ENCODE measurements around the gene SLX1B. TPM values are rescaled to one million over a fixed set of nuclear protein-coding genes. Genes with fewer than 3 reads are reported as not detected.
"Not testable (repeated sequence)": the region's sequence is repeated elsewhere in the genome, so short reads cannot be mapped to it uniquely, and the experiment has no call there.

SLX1B gene
- total RNA-seq, 1 donor from 2014 or later = 31.7 TPM

- intact Hi-C loops (cut with DNase I); H3K36me3 ChIP-seq; H3K9me3 ChIP-seq; H3K4me3 ChIP-seq; DNase-seq; H3K27ac ChIP-seq; H3K4me1 ChIP-seq; H3K27me3 ChIP-seq (ENCODE audit: low read depth): not testable (repeated sequence)
- ATAC-seq = peak in 1 of 2 donors; percentile 7
Observed at GRCh38 chr16:29472065-29472464, 17.7 kb downstream of the SLX1B start.

GRCh38 chr16:29482276-29482675 is 27.9 kb downstream of the SLX1B start:
- peak; percentile 44 for DNase-seq
- H3K36me3 ChIP-seq; intact Hi-C loops (cut with DNase I); H3K27ac ChIP-seq; H3K27me3 ChIP-seq (ENCODE audit: low read depth); H3K9me3 ChIP-seq; H3K4me3 ChIP-seq; H3K4me1 ChIP-seq; ATAC-seq: not testable (repeated sequence)

DNA sequence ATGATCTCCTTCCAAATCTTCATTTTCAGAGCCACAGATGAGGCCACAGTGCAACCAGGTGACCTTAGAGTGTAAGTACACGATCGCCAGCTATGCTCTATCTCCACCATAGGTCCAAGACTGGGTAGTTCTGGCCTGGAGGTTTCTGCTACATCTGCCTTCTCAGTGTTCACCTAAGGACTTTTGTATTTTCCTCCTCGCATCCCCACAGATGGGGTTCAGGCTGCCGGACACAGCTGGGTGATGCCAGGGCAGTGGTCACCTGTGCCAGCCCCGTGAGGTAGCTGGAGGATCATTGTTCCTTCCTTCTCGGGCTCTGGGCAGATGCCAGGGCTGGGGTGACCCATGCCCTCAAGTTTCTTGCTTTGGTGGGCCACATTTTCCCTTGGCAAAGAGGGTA is 52.0 kb downstream of the SLX1B start, which contains the start of gene NPIPB12:
Gene NPIPB12 (minus strand): TSS at position 101 of the 400 bp plus-strand sequence.
- H3K9me3 ChIP-seq; intact Hi-C loops (cut with DNase I); H3K4me1 ChIP-seq; ATAC-seq; DNase-seq; H3K27me3 ChIP-seq (ENCODE audit: low read depth); H3K4me3 ChIP-seq; H3K27ac ChIP-seq; H3K36me3 ChIP-seq: not testable (repeated sequence)

Other genes starting within 250 kb of the SLX1B start
- 1.6 TPM for gene NPIPB11, start 47.8 kb upstream of the SLX1B start, total RNA-seq
- gene BOLA2, start 182 bp upstream of the SLX1B start, total RNA-seq = 4.4 TPM
- gene SULT1A4, start 5.4 kb downstream of the SLX1B start, total RNA-seq = 20.7 TPM
- 53.1 TPM for gene NPIPB12, start 51.9 kb downstream of the SLX1B start, total RNA-seq
- 109 TPM for gene SPN, start 208.7 kb downstream of the SLX1B start, total RNA-seq
- gene QPRT, start 224.6 kb downstream of the SLX1B start, total RNA-seq = 11.0 TPM